Progenitor cell of endocrine pancreas (in vitro differentiated cells): Measurements from ENCODE around the gene NVL. TPM values are rescaled to one million over a fixed set of nuclear protein-coding genes. Genes with fewer than 3 reads are reported as not detected.

ENCODE experiments used
- DNase-seq: peaks from one replicate; pipeline ENCODE4 v3.0.0; 2021; ENCODE audit warnings: low spot score; ENCODE audit not compliant: unreplicated experiment
- H3K27ac Mint-ChIP-seq: 2 replicates; pipeline ENCODE4 v1.8.0; 2021; ENCODE audit warnings: mild to moderate bottlenecking, moderate library complexity, mixed read lengths
- H3K27me3 Mint-ChIP-seq: 2 replicates; pipeline ENCODE4 v1.8.0; 2021; ENCODE audit warnings: mixed read lengths
- H3K36me3 Mint-ChIP-seq: 2 replicates; pipeline ENCODE4 v1.8.0; 2022; ENCODE audit warnings: mixed read lengths; ENCODE audit not compliant: insufficient read depth
- H3K4me1 Mint-ChIP-seq: 2 replicates; pipeline ENCODE4 v1.8.0; 2021; ENCODE audit warnings: low read depth, mixed read lengths
- H3K4me3 Mint-ChIP-seq: 2 replicates; pipeline ENCODE4 v1.8.0; 2021; ENCODE audit warnings: low read depth, mild to moderate bottlenecking, moderate library complexity, mixed read lengths
- H3K9me3 Mint-ChIP-seq: 2 replicates; pipeline ENCODE4 v1.8.0; 2021; ENCODE audit warnings: low read depth, mixed read lengths
- CTCF ChIP-seq: fragments of 200-600 bp; sonication (generic); IDR thresholded peaks from one replicate; pipeline ENCODE4 v1.5.0; 2021; ENCODE audit warnings: antibody characterized with exemption, mild to moderate bottlenecking; ENCODE audit not compliant: unreplicated experiment
- total RNA-seq: library from RNA; stranded (reverse); gene quantifications from 2 replicates; pipeline ENCODE4 v1.2.1, GENCODE V29; 2021

The NVL gene
- total RNA-seq, 1 donor from 2014 or later, result 52.5 TPM

- TF ChIP-seq CTCF, result peak; percentile 65
- H3K27ac Mint-ChIP-seq, result no peak overlapping the region
- H3K27me3 Mint-ChIP-seq, result no peaks in the 10 kb centered on the region
- no peak overlapping the region for H3K4me3 Mint-ChIP-seq
- no peak for DNase-seq
- no peaks in the 10 kb centered on the region for H3K9me3 Mint-ChIP-seq
- H3K4me1 Mint-ChIP-seq, result peaks cover 13% of the 10 kb centered on the region
- no peaks in the 10 kb centered on the region for H3K36me3 Mint-ChIP-seq
Observed at GRCh38 chr1:224333309-224333926, 3.4 kb upstream of the NVL start.

DNA sequence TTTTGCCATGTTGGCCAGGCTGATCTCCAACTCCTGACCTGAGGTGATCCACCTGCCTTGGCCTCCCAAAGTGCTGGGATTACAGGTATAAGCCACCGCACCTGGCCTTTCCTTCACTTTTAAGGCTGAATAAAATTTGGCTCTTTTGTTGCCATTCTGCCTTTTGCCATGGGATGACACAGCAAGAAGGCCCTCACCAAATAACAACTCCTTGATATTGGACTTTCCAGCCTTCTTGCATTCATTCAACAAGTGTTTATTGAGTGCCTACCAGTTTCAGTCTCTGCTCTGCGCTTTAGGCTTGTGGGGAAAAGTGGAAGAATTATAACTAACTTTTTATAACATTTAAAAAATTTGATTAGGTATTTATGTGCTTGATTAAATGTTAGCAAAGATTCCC lies 1.9 kb upstream of the NVL start:
- no peak for DNase-seq
- TF ChIP-seq CTCF, result no peak
- Mint-ChIP-seq H3K27ac (no peak overlapping the region), H3K36me3 (no peaks in the 10 kb centered on the region), H3K9me3 (no peaks in the 10 kb centered on the region), H3K4me3 (no peak overlapping the region), H3K27me3 (no peaks in the 10 kb centered on the region), H3K4me1 (peaks cover 18% of the 10 kb centered on the region)

GRCh38 chr1:224331326-224331725 lies 1.4 kb upstream of the NVL start:
- H3K4me3 Mint-ChIP-seq, result peak overlapping the region; percentile 26
- TF ChIP-seq CTCF, result no peak
- peaks cover 18% of the 10 kb centered on the region for H3K4me1 Mint-ChIP-seq
- H3K27me3 Mint-ChIP-seq, result no peaks in the 10 kb centered on the region
- H3K9me3 Mint-ChIP-seq, result no peaks in the 10 kb centered on the region
- no peak for DNase-seq
- no peaks in the 10 kb centered on the region for H3K36me3 Mint-ChIP-seq
- no peak overlapping the region for H3K27ac Mint-ChIP-seq

- no peak for TF ChIP-seq CTCF
- Mint-ChIP-seq H3K4me1 (peaks cover 18% of the 10 kb centered on the region), H3K9me3 (no peaks in the 10 kb centered on the region), H3K27me3 (no peaks in the 10 kb centered on the region), H3K4me3 (peak overlapping the region; percentile 93), H3K36me3 (no peaks in the 10 kb centered on the region), H3K27ac (peak overlapping the region; percentile 100)
- DNase-seq, result no peak
Observed at GRCh38 chr1:224329484-224329841, 509 bp downstream of the NVL start.

GRCh38 chr1:224328644-224329043 lies 1.3 kb downstream of the NVL start:
- peak overlapping the region; percentile 93 for H3K4me3 Mint-ChIP-seq
- H3K4me1 Mint-ChIP-seq, result peaks cover 18% of the 10 kb centered on the region
- DNase-seq, result no peak
- no peaks in the 10 kb centered on the region for H3K36me3 Mint-ChIP-seq
- H3K9me3 Mint-ChIP-seq, result no peaks in the 10 kb centered on the region
- H3K27ac Mint-ChIP-seq, result no peak overlapping the region
- TF ChIP-seq CTCF, result no peak
- H3K27me3 Mint-ChIP-seq, result no peaks in the 10 kb centered on the region
